Myocyte (in vitro differentiated cells): Measurements from ENCODE around the gene EMX2. TPM values are rescaled to one million over a fixed set of nuclear protein-coding genes. Genes with fewer than 3 reads are reported as not detected.

Experiments
- DNase-seq: peaks from one replicate; pipeline ENCODE4 v3.0.0-alpha.2; 2012; ENCODE audit warnings: low read depth
- total RNA-seq: library from RNA; depleted of rRNA; stranded (reverse); fragments of >200 nt; gene quantifications from 2 replicates; pipeline ENCODE4 v1.2.3, GENCODE V29; 2014

EMX2 gene
- total RNA-seq, 1 donor from 2014 or later = not detected

DNA sequence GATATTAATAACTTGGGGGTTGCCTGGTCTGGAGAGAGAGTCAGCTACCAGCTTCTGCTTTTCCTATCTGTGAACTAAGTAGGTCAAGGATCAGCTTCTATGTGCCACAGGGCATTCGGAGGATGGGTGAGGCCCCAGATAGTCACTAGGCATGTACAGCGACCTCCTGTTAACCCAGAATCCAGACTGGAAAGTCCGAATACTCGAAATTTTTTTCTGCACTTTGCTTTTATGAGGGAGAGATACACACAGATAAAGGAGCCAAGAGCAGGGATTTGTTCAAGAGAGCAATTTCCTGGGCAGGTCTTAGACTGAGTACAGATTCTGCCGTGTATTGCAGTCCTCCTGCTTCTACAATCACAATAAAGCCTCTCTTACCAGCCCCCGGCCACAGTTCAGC is 54.2 kb downstream of the EMX2 start:
- no peak for DNase-seq

GRCh38 chr10:117597216-117597615 is 54.7 kb downstream of the EMX2 start:
- DNase-seq = no peak

Other genes with a start within 250 kb of the EMX2 start
- 22.9 and 24.0 TPM in 2 replicates for gene PDZD8, start 167.3 kb upstream of the EMX2 start, total RNA-seq